Measurements from ENCODE around the gene FGR.

The FGR gene

DNA sequence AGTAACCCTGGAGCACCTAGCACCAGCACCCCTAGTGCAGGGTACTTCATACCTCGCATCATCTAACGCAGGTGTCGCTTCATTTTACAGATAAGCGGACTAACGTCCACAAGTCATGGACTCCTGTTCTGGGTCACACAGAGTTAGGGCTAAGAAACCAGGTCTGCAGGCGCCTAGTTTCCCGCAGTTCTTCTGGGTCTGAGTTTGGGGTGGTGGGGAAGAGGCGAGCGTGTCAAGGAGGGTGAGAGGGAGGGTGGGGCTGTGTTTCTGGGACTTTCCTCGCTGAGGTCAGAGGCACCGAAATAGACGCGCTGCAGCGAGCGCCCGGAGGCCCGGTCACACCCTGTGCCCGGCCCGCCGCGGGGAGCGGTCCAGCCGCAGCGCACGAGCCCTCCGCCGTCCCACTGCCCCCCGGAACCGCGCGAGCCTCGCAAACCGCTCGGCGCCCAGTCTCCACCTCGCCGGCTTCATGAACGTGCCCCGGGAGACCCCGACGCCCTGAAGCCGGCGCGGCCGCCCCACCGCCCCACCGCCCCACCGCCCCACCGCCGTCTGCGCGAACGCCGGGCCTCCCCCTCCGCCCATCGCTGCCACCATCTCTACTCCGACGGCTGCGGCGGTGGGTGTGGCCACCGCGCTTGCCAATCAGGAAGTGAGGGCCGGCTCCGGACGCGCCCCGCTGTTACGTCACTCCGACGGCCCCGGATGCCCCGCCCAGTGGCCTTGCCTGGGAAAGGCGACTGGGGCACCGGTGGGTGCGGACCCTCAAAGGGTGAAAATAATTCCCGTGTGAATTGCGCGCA lies 24.7 kb upstream of the FGR start:
- H3K36me3 ChIP-seq (ENCODE audit: control insufficient read depth, low read length), result no peaks in the 10 kb centered on the region
- peak overlapping the region; percentile 89 for H3K27ac ChIP-seq (ENCODE audit: low read depth, low read length)
- H3K9me2 ChIP-seq (replicated peaks; ENCODE audit: control insufficient read depth, low read length), result no peaks in the 10 kb centered on the region
- H3K4me1 ChIP-seq (ENCODE audit: control insufficient read depth, low read length), result peaks cover 64% of the 10 kb centered on the region
- H4K20me1 ChIP-seq (ENCODE audit: control insufficient read depth, insufficient read depth, low read depth, low read length), result no peaks in the 10 kb centered on the region
- H3K9me3 ChIP-seq (ENCODE audit: control insufficient read depth, insufficient read depth, low read length), result no peaks in the 10 kb centered on the region
- H3K27me3 ChIP-seq (ENCODE audit: control insufficient read depth, low read length), result no peaks in the 10 kb centered on the region
- no peaks in the 10 kb centered on the region for H3K79me2 ChIP-seq (ENCODE audit: control insufficient read depth, low read length)
- peak overlapping the region; percentile 85 for H3K4me3 ChIP-seq (ENCODE audit: low read length)
- peaks cover 22% of the 10 kb centered on the region for H3F3A ChIP-seq (ENCODE audit: control insufficient read depth, insufficient read depth)
- no peak for TF ChIP-seq EZH2phosphoT487 (IDR thresholded peaks at IDR 0.05; ENCODE audit: borderline replicate concordance, low read length)
- TF ChIP-seq, protein P1, sequence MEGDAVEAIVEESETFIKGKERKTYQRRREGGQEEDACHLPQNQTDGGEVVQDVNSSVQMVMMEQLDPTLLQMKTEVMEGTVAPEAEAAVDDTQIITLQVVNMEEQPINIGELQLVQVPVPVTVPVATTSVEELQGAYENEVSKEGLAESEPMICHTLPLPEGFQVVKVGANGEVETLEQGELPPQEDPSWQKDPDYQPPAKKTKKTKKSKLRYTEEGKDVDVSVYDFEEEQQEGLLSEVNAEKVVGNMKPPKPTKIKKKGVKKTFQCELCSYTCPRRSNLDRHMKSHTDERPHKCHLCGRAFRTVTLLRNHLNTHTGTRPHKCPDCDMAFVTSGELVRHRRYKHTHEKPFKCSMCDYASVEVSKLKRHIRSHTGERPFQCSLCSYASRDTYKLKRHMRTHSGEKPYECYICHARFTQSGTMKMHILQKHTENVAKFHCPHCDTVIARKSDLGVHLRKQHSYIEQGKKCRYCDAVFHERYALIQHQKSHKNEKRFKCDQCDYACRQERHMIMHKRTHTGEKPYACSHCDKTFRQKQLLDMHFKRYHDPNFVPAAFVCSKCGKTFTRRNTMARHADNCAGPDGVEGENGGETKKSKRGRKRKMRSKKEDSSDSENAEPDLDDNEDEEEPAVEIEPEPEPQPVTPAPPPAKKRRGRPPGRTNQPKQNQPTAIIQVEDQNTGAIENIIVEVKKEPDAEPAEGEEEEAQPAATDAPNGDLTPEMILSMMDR (IDR thresholded peaks at IDR 0.05; ENCODE audit: low read depth, low read length, poor library complexity, severe bottlenecking), result no peak
- peak overlapping the region; percentile 96 for H3K4me2 ChIP-seq (ENCODE audit: low read length)

DNA sequence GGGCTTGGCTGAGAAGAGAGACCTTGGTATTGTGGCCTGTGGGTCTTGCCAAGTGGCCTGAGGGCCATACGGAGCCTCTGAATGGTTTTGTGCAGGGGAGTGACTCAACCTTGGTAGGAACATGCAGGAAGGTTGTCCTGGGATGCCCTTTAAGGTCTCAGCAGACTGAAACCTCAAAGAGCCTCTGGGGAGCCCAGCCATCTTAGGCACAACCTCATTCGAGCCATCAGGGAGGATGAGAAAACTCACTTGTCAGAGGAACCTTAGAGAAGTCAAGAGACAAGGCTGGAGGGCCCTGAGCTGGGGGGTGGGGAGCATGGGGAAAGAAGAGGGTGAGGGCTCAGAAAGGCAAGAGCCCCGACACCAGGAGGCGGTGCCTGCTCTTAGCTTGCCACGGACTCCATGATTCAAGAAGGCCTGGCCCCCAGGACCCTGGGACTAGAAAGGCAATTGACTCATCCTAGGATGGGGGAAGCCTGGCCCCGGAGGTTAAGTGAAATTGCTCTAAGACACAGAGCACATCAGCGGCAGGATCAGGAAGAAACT lies 24.0 kb upstream of the FGR start:
- no peak for TF ChIP-seq EZH2phosphoT487 (IDR thresholded peaks at IDR 0.05; ENCODE audit: borderline replicate concordance, low read length)
- TF ChIP-seq, protein P1 (IDR thresholded peaks at IDR 0.05; ENCODE audit: low read depth, low read length, poor library complexity, severe bottlenecking), result no peak
- peak overlapping the region; percentile 85 for H3K4me3 ChIP-seq (ENCODE audit: low read length)
- H3K4me1 ChIP-seq (ENCODE audit: control insufficient read depth, low read length), result peaks cover 64% of the 10 kb centered on the region
- no peaks in the 10 kb centered on the region for H3K27me3 ChIP-seq (ENCODE audit: control insufficient read depth, low read length)
- H3K9me3 ChIP-seq (ENCODE audit: control insufficient read depth, insufficient read depth, low read length), result no peaks in the 10 kb centered on the region
- H3K9me2 ChIP-seq (replicated peaks; ENCODE audit: control insufficient read depth, low read length), result no peaks in the 10 kb centered on the region
- peak overlapping the region; percentile 96 for H3K4me2 ChIP-seq (ENCODE audit: low read length)
- no peaks in the 10 kb centered on the region for H3K79me2 ChIP-seq (ENCODE audit: control insufficient read depth, low read length)
- H3K36me3 ChIP-seq (ENCODE audit: control insufficient read depth, low read length), result no peaks in the 10 kb centered on the region
- peaks cover 22% of the 10 kb centered on the region for H3F3A ChIP-seq (ENCODE audit: control insufficient read depth, insufficient read depth)
- H3K27ac ChIP-seq (ENCODE audit: low read depth, low read length), result peak overlapping the region; percentile 89
- H4K20me1 ChIP-seq (ENCODE audit: control insufficient read depth, insufficient read depth, low read depth, low read length), result no peaks in the 10 kb centered on the region

DNA sequence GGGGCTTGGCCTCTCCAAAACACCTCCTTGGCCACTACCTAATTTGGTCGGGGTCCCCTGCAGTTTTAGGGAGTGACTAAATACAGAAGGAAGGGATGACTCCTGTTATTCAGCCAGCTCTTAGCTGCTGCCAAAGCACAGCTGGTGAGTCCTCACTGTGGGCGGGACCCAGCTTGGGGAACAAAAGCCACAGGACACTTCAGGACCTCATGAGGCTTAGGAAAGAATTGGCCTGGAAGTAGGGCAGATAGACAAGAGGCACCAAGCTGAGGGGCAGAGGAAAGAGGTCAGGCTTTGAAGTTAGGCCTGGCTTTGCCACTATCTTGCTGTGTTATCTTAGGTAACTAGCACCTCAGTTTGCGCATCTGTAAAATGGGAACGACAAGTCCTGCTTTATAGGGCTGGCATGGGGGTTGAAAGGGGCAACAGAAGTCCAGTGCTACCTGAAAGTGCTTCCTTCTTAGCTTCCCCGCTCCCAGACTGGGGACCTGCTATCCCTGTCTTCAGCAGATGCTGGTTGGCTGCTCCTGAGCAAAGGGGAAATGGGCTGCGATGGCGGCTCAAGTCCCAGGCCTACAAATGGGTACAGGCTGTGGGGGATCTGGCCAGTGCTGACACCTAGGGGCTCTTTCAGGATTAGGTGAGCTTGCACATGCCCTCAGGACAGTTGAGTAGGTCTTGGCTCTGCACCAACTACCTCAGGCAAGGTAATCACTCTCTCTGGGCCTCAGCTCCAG lies 21.3 kb upstream of the FGR start:
- Histone ChIP-seq H3K9me3 (ENCODE audit: control insufficient read depth, insufficient read depth, low read length) (no peaks in the 10 kb centered on the region), H3K9me2 (replicated peaks; ENCODE audit: control insufficient read depth, low read length) (no peaks in the 10 kb centered on the region), H3F3A (ENCODE audit: control insufficient read depth, insufficient read depth) (peaks cover 29% of the 10 kb centered on the region), H4K20me1 (ENCODE audit: control insufficient read depth, insufficient read depth, low read depth, low read length) (no peaks in the 10 kb centered on the region), H3K27ac (ENCODE audit: low read depth, low read length) (no peak overlapping the region), H3K79me2 (ENCODE audit: control insufficient read depth, low read length) (no peaks in the 10 kb centered on the region), H3K4me2 (ENCODE audit: low read length) (no peak overlapping the region), H3K27me3 (ENCODE audit: control insufficient read depth, low read length) (no peaks in the 10 kb centered on the region), H3K36me3 (ENCODE audit: control insufficient read depth, low read length) (no peaks in the 10 kb centered on the region), H3K4me1 (ENCODE audit: control insufficient read depth, low read length) (peaks cover 47% of the 10 kb centered on the region), H3K4me3 (ENCODE audit: low read length) (no peak overlapping the region)
- no peak for TF ChIP-seq EZH2phosphoT487 (IDR thresholded peaks at IDR 0.05; ENCODE audit: borderline replicate concordance, low read length)
- TF ChIP-seq, protein P1 (IDR thresholded peaks at IDR 0.05; ENCODE audit: low read depth, low read length, poor library complexity, severe bottlenecking), result peak; percentile 37

Measured in DOHH2 (cell line).